Embryonic facial prominence (tissue), 1 donor: Measurements from ENCODE around the gene MEOX1.
"Not testable (repeated sequence)": the region's sequence is repeated elsewhere in the genome, so short reads cannot be mapped to it uniquely, and the experiment has no call there.

Experiments used
- DNase-seq: peaks from one replicate; pipeline ENCODE4 v3.0.0-alpha.2; 2016; ENCODE audit errors: extremely low spot score

MEOX1 gene

DNA sequence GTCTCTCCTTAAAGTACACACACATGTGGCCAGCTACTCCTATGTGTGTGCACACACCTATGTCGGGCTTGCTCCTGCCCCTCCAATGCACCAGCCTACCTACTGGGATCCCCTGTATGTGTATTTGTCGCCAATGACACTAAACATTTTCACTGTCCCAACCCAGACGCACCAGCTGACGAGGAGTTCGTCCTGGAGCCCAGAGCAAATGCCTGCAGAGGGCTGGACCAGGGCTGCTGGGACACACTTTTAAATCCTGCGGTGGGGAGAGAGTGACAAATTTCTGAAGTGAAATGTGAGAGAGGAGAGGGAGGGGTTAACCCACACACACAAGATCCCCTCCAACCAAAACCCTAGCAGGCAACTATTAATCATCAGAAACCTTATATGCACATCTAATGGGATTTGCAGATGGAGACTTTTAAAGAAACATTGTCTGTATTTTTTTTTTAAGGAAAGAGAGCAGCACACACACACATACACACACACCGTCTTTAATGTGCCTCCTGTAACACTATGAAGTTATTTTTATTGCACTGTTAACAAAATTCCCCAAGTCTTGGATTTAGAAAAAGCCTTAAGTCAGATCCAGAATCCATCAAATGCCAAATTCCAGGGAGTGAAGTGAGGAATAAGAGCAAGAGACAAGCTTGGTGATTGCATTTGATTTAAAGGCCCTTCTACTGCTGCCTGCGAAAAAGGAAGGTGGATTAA lies at the start of gene MEOX1:
TSS of gene MEOX1 (minus strand) at position 224 of the 714 bp plus-strand sequence. CDS start 388 bp downstream, outside the sequence.
- peak; percentile 60 for DNase-seq

GRCh38 chr17:43710101-43710500 lies 48.4 kb upstream of the MEOX1 start:
- DNase-seq: no peak

DNA sequence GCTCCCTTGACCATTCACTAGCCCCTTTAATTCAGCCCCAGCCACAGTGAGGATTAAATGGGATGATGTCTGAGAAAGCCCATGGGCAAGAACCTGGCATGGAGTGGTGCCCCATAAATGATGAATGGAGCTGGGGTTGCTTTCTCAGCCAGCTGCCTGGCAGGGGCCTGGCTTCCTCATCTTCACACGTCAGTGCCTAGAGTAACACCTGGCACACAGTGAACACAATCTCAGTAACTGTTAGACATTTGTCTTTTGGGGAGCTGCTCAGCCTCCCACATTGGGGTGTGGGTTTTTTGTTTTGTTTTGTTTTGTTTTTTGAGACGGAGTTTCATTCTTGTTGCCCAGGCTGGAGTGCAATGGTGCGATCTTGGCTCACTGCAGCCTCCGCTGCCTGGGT lies 47.5 kb upstream of the MEOX1 start:
- DNase-seq: no peak

GRCh38 chr17:43707184-43707583 lies 45.5 kb upstream of the MEOX1 start:
- no peak for DNase-seq

- DNase-seq: no peak
Observed at GRCh38 chr17:43706235-43706634, 44.5 kb upstream of the MEOX1 start.

DNA sequence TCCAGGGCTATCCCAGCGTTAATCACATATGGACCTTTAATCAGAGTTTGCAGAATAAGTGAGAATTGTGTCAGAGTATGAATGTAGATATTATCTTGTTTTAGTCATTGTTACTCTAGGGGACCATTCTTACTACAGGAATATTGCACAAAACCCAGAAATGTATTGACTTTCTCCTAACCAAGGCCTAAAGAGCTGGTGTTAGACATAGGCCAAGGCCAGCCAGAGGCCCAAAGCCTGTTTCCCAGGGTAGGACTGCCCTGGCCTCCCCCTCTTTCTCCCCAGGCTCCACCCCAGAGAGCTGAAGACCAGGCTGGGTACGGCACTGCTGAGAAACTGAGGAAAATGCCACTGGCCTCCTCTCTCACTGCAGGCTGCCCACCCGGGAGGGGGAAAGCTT lies 41.9 kb upstream of the MEOX1 start:
- no peak for DNase-seq

GRCh38 chr17:43702637-43703036 lies 40.9 kb upstream of the MEOX1 start:
- DNase-seq: no peak

DNA sequence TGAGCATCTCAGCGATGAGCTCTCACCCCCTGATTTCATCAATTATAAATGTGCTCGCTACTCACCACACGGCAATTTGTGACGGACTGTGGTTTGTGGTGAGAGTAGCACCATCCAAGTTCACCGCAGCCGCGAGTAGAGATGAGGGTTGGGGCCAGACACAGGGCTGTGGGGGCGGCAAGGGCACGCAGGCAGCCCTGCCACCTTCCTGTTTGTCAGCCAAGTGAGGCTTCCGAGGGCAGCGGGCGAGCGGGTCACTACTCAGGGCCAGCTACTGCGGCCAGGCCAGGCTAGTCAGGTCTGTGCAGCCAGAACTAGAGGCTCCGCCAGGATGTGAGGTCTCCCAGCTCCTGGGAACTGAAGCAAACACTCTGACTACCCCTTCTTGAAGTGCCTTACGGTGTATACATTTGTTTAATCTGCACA lies 39.6 kb upstream of the MEOX1 start:
- no peak for DNase-seq

- no peak for DNase-seq
Observed at GRCh38 chr17:43699438-43699756, 37.7 kb upstream of the MEOX1 start.

- DNase-seq: no peak
Observed at GRCh38 chr17:43698678-43699437, 37.1 kb upstream of the MEOX1 start.

DNA sequence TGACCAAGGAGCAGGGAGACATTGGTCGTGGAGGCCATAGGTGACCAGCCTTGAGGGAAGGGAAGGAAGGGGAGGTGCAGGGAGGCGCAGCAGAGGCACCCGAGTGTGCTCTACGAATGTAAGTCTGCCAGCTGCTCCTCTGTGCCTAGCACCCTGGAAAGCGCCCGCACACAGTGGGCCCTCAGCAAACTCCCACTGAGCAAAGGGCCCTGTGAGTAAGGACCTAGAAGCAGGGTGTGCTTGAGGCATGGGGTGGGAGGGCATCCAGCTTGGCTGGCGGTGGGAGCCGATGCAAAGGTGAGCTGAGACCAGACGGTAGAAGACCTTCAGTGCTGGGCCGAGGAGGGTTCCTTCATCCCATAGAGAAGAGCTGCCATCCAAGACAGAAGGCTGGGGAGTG lies 36.2 kb upstream of the MEOX1 start:
- DNase-seq: no peak

DNA sequence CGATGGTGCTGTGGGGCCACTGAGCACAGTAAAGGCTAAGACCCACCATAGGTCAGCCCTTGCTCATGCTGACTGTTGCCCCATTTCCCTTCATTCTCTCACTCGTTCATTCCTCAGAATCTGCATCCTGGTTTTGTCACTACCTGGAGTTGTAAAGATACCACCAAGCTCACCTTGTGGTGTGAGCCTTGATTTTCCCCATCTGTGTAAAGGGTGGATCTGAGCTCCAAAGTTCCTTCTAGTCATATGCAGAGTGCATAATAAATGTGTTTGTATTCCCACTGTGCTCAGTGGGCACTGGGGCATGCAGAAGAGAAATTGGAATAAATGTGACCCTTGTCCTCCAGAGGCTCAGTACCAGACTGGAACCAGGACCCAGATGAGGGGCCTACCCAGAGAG lies 35.2 kb upstream of the MEOX1 start:
- no peak for DNase-seq

- DNase-seq: peak; percentile 53
Observed at GRCh38 chr17:43695970-43696865, 34.5 kb upstream of the MEOX1 start.

DNA sequence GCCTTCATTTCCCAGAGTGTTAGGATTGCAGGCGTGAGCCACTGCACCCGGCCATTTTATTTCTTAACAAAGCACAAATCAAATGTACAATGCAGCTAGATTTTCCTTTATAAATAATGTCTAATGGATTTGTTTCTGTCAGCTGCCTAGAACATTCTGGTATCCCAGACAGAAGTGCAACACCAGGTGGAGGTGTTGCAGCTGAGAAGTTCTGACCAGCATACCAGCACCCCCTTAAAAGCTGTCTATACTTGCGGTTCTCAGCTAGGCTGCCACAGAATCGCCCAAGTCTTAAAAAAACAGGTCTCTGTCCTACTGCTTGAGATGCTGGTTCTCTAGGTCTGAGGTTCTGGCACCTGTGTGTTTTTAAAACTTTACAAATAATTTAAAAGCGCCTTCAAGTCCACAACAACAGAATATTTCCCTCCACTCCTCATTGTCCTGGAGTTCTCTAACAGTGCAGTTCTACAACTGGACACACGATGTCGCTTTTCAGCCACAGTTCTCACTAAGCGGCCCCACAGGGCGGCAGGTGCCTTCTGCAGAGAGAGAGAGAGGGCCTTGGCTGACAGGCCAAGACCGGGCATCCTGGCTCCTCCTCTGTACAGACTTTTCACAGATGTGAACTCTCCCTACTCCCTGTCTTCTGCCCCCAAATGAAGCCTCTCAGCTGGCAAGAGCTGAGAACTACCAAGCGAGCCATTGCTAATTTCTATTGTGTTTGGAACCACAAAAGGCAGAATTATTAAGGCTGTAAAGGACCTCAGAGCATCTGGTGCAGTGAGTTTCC lies 32.6 kb upstream of the MEOX1 start:
- peak; percentile 48 for DNase-seq

DNA sequence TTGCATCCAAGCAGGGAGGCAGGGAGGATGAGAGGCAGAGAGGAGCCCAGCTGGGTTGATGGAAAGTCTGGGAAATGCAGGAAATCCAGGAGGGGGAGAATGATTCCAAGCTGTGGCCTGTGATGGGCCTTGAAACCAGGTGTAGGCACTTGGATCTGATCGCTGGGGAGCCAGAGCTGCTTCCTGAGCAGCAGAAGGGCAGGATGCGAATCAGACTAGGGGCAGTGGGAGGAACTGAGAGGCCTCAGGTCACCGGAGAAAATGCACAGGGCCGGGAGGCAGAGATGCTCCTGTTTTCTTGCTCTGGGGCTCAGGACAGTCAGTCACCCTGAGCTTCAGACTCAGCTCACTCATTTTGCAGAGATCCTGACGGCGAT lies 29.6 kb upstream of the MEOX1 start:
- no peak for DNase-seq

- no peak for DNase-seq
Observed at GRCh38 chr17:43690624-43691316, 29.0 kb upstream of the MEOX1 start.

GRCh38 chr17:43689814-43690213 lies 28.1 kb upstream of the MEOX1 start:
- no peak for DNase-seq

- no peak for DNase-seq
Observed at GRCh38 chr17:43689131-43689530, 27.4 kb upstream of the MEOX1 start.

DNA sequence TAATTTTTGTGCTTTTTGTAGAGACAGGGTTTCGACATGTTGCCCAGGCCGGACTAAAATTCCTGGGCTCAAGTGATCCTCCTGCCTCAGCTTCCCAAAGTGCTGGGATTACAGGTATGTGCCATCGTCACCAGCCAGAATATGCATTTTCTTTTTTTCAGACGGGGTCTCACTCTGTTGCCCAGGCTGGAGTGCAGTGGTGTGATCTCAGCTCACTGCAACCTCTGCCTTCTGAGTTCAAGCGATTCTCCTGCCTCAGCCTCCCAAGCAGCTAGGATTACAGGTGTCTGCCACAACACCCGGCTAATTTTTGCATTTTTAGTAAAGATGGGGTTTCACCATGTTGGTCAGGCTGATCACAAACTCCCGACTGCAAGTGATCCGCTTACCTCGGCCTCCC lies 25.2 kb upstream of the MEOX1 start:
- DNase-seq: not testable (repeated sequence)

- no peak for DNase-seq
Observed at GRCh38 chr17:43683928-43684653, 22.4 kb upstream of the MEOX1 start.
